ENCODE results near the gene B4GALNT1.

B4GALNT1 gene

DNA sequence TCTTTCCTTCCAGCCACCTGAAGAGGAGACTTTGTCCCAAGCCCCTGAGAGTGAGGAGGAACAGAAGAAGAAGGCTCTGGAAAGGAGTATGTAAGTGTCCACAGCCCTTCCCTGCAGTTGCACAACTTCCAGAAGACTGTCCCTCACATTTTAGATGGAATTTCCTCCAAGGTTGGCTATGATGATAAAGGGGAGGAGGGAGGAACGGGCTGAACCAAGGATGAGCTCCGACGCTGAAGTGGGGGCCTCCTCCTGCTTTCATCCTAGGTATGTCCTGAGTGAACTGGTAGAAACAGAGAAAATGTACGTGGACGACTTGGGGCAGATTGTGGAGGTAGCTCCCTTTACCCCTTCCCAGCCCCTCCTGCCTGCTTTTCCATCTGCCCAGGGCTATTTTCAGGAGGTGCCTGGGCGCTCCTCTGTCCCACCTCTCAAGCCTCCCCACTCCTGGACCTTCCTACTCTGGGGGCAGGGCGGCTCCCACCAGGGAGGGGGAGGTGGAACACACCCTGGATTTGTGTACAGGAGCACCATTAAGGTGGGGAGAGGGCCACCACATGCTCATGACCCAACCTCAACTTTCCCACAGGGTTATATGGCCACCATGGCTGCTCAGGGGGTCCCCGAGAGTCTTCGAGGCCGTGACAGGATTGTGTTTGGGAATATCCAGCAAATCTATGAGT, 19.4 kb downstream of the B4GALNT1 start:
- no peak overlapping the region for H3K4me3 ChIP-seq (replicated peaks; ENCODE audit: low read depth, low read length)
- no peak for DNase-seq (ENCODE audit: low read depth)
- TF ChIP-seq, protein P1, sequence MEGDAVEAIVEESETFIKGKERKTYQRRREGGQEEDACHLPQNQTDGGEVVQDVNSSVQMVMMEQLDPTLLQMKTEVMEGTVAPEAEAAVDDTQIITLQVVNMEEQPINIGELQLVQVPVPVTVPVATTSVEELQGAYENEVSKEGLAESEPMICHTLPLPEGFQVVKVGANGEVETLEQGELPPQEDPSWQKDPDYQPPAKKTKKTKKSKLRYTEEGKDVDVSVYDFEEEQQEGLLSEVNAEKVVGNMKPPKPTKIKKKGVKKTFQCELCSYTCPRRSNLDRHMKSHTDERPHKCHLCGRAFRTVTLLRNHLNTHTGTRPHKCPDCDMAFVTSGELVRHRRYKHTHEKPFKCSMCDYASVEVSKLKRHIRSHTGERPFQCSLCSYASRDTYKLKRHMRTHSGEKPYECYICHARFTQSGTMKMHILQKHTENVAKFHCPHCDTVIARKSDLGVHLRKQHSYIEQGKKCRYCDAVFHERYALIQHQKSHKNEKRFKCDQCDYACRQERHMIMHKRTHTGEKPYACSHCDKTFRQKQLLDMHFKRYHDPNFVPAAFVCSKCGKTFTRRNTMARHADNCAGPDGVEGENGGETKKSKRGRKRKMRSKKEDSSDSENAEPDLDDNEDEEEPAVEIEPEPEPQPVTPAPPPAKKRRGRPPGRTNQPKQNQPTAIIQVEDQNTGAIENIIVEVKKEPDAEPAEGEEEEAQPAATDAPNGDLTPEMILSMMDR (IDR thresholded peaks at IDR 0.05; ENCODE audit: low read length, missing control alignments) = no peak

DNA sequence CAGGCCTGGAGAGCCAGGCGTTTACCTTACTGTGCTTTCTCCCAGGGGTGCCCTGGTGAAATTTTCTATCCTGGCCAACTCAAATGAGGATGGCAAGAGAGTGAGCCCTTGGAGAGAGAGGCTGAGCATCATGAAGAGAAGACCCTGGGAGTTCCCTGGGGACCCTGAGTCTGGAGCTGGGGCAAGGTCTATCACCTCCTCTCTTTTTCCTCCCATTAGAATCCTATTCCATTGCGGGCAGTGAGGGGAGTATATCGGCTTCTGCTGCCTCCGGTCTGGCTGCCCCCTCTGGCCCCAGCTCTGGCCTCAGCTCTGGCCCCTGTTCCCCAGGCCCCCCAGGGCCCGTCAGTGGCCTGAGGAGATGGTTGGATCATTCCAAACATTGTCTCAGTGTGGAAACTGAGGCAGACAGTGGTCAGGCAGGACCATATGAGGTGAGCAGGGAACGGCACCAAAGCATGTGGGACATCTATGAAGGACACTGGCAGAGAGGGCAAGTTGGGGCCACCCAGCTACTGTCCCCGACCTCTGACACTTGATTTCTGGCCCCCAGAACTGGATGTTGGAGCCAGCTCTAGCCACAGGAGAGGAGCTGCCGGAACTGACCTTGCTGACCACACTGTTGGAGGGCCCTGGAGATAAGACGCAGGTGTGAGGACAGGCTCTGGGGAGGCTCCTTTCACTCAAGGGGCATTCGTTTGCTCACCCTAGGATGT, 20.1 kb downstream of the B4GALNT1 start:
- no peak overlapping the region for H3K4me3 ChIP-seq (replicated peaks; ENCODE audit: low read depth, low read length)
- TF ChIP-seq, protein P1 (IDR thresholded peaks at IDR 0.05; ENCODE audit: low read length, missing control alignments) = no peak
- no peak for DNase-seq (ENCODE audit: low read depth)

DNA sequence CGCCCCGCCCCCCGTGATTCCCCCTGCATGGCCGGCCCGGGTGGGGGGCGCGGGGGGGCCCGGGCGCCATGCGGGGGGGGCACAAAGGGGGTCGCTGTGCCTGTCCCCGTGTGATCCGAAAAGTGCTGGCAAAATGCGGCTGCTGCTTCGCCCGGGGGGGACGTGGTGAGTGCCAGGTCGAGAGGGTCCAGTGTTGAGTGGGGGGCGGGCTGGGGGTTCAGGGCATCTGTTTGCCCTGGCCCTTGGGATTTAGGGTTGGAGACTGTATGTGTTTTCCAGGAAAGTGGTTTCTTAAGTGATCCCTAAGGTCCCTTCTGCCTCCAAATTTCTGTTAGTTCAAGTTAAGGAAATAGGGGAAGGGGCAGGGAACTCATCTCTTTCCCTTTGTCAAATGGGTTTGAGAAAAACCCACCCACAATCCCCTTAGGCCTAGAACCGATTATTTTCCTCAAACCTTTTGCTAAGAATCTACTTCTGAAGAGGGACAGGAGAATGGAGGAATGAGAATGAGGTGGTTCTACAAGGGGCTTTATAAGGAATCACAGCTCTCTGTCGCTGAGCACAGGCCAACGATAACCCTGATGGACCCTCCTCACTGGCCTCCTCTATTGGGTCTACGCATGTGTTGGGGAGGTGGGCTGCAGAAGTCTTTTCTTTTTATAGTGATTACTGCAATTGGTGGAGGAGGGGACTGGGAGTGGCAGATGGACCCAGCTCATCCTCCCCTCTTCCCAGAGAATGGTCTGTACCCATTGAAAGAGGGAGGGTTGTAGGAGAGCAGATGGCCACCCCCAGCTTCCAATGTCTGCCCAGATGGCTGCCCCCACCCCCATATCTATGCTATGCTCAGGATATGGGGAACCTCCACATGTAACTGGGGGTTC, 20.9 kb downstream of the B4GALNT1 start:
- TF ChIP-seq, protein P1 (IDR thresholded peaks at IDR 0.05; ENCODE audit: low read length, missing control alignments) = no peak
- H3K4me3 ChIP-seq (replicated peaks; ENCODE audit: low read depth, low read length) = peak overlapping the region; percentile 65
- DNase-seq (ENCODE audit: low read depth) = no peak

DNA sequence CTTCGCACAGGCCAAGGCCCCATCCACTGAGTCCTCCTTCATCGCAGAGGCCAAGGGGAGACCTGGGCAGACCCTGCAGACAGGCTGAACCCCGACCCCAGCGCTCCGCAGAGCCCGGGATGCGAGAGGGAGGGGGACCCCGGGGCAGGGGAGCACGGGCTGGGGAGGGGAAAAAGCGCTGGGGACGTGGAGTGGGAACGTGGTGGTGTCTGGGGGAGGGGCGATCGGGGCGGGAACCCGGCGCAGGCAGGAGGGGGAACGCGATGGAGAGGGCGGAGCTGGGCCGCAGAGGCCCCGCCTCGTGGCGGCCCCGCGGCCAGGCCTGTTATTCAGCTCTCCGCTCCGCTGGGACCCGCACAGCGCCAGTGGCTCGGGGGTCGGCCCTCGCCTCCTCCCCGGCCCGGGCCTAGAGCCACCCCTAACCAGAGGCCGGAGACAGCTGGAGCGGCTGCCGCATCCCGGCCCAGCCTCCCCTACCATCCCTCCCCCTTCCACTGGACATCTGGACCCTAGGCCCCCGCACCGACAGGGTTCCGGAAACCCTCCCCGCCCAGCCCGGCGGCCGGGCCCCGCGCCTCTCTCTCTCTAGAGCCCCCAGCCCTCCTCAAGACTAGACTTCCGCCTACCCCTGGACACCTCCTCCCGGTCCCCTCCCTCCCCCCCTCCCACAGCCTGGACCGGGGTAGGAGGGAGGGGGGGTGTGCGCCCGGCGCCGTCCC, 21.7 kb downstream of the B4GALNT1 start, which contains the start of gene ARHGEF25:
Gene ARHGEF25 (plus strand): TSS at position 328 of the 719 bp plus-strand sequence. CDS start 460 bp downstream, outside the sequence.
- DNase-seq (ENCODE audit: low read depth) = peak; percentile 44
- peak within 1 kb of the TSS; percentile 65 for H3K4me3 ChIP-seq (replicated peaks; ENCODE audit: low read depth, low read length)
- TF ChIP-seq, protein P1 (IDR thresholded peaks at IDR 0.05; ENCODE audit: low read length, missing control alignments) = no peak

DNA sequence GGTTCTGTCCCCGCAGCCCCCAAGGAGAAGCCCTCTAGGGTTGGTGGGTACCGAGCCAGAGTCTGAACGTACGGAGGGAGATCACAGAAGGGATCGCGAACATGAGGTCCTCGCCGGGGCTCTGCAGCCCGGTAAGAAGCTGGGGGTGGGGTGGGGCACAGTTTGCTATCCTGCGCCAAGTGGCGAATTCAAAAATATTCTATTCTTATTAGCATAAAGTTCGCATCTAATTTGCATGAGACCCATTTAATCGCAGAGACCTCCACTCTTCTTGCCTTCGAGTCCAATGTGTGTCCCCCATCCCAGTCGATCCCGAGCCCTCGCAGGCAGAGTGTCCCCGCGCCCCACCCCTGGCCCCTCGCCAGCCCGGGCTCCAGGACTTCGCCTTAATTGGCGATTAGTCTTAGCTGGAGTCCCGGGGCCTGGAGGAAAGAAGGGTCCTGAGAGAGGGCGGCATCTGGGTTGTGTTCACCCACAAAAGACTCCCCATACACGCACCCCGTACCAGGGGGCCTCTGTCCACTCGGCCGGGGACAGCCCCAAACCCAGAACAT, 22.4 kb downstream of the B4GALNT1 start:
- DNase-seq (ENCODE audit: low read depth) = no peak

More for the DNA sequence above, 22.4 kb downstream of the B4GALNT1 start:
- TF ChIP-seq, protein P1 (IDR thresholded peaks at IDR 0.05; ENCODE audit: low read length, missing control alignments) = no peak
- peak overlapping the region; percentile 65 for H3K4me3 ChIP-seq (replicated peaks; ENCODE audit: low read depth, low read length)
